Astrocyte (in vitro differentiated cells and primary cell): ENCODE results near the gene FAM181B. TPM values are rescaled to one million over a fixed set of nuclear protein-coding genes. Genes with fewer than 3 reads are reported as not detected.

Experiments used
- DNase-seq: peaks from one replicate; pipeline ENCODE4 v3.0.0-alpha.2; 2010; ENCODE audit warnings: low read depth
- FAIRE-seq: peaks from 2 replicates; lab custom pipeline; 2011; peaks lifted over from hg19 to GRCh38; lab: Jason Lieb, UNC
- H2AFZ ChIP-seq: 2 replicates; pipeline ENCODE4 v1.6.0; 2012; ENCODE audit warnings: low read depth, low read length, inconsistent platforms
- H3K27ac ChIP-seq: 2 replicates; pipeline ENCODE4 v1.5.1; 2011; ENCODE audit warnings: low read depth, low read length, inconsistent platforms
- H3K27me3 ChIP-seq: 2 replicates; pipeline ENCODE4 v1.6.0; 2011; ENCODE audit warnings: low read length, inconsistent platforms; ENCODE audit not compliant: insufficient read depth
- H3K36me3 ChIP-seq: 2 replicates; pipeline ENCODE4 v1.5.1; 2011; ENCODE audit warnings: low read length, inconsistent platforms; ENCODE audit not compliant: insufficient read depth
- H3K4me1 ChIP-seq: 2 replicates; pipeline ENCODE4 v1.5.1; 2011; ENCODE audit warnings: low read length, inconsistent platforms; ENCODE audit not compliant: insufficient read depth
- H3K4me2 ChIP-seq: 2 replicates; pipeline ENCODE4 v1.6.0; 2012; ENCODE audit warnings: low read length, inconsistent platforms
- H3K4me3 ChIP-seq: 2 replicates; pipeline ENCODE4 v1.5.1; 2011; ENCODE audit warnings: low read depth, mild to moderate bottlenecking, low read length, inconsistent platforms; ENCODE audit not compliant: insufficient read depth
- H3K79me2 ChIP-seq: 2 replicates; pipeline ENCODE4 v1.6.0; 2012; ENCODE audit warnings: mild to moderate bottlenecking, low read length, inconsistent platforms; ENCODE audit not compliant: insufficient read depth
- H3K9ac ChIP-seq: 2 replicates; pipeline ENCODE4 v1.6.0; 2012; ENCODE audit warnings: mild to moderate bottlenecking, low read length, inconsistent platforms
- H3K9me3 ChIP-seq: 2 replicates; pipeline ENCODE4 v1.5.1; 2012; ENCODE audit warnings: low read depth, mild to moderate bottlenecking, low read length, inconsistent platforms; ENCODE audit not compliant: insufficient read depth
- H4K20me1 ChIP-seq: 2 replicates; pipeline ENCODE4 v1.6.0; 2012; ENCODE audit warnings: low read length, inconsistent platforms; ENCODE audit not compliant: insufficient read depth
- H3K27ac Mint-ChIP-seq: one replicate; pipeline ENCODE4 v1.8.0; 2021; ENCODE audit warnings: mild to moderate bottlenecking, mixed read lengths; ENCODE audit not compliant: unreplicated experiment
- H3K27me3 Mint-ChIP-seq: one replicate; pipeline ENCODE4 v1.8.0; 2021; ENCODE audit warnings: low read depth, mixed read lengths; ENCODE audit not compliant: unreplicated experiment
- H3K36me3 Mint-ChIP-seq: one replicate; pipeline ENCODE4 v1.8.0; 2021; ENCODE audit warnings: low read depth, mixed read lengths; ENCODE audit not compliant: unreplicated experiment
- H3K4me1 Mint-ChIP-seq: one replicate; pipeline ENCODE4 v1.8.0; 2021; ENCODE audit warnings: low read depth, mixed read lengths; ENCODE audit not compliant: unreplicated experiment
- H3K4me3 Mint-ChIP-seq: one replicate; pipeline ENCODE4 v1.8.0; 2021; ENCODE audit warnings: mild to moderate bottlenecking, moderate library complexity, mixed read lengths; ENCODE audit not compliant: unreplicated experiment
- H3K9me3 Mint-ChIP-seq: one replicate; pipeline ENCODE4 v1.8.0; 2021; ENCODE audit warnings: mild to moderate bottlenecking, mixed read lengths; ENCODE audit not compliant: unreplicated experiment
- CTCF ChIP-seq: IDR thresholded peaks from 2 replicates; pipeline ENCODE4 v1.5.1; 2011; ENCODE audit warnings: low read depth, mild to moderate bottlenecking, inconsistent platforms, low read length, moderate library complexity; ENCODE audit not compliant: insufficient read depth
- EZH2 ChIP-seq: IDR thresholded peaks from 2 replicates; pipeline ENCODE4 v1.6.1; 2012; ENCODE audit warnings: mild to moderate bottlenecking, low read length, inconsistent platforms; ENCODE audit not compliant: insufficient read depth
- total RNA-seq: library from RNA; stranded (reverse); gene quantifications from 2 replicates; pipeline ENCODE4 v1.2.1, GENCODE V29; 2021

Gene FAM181B
- total RNA-seq, 1 donor from 2014 or later = 0.11 TPM

DNA sequence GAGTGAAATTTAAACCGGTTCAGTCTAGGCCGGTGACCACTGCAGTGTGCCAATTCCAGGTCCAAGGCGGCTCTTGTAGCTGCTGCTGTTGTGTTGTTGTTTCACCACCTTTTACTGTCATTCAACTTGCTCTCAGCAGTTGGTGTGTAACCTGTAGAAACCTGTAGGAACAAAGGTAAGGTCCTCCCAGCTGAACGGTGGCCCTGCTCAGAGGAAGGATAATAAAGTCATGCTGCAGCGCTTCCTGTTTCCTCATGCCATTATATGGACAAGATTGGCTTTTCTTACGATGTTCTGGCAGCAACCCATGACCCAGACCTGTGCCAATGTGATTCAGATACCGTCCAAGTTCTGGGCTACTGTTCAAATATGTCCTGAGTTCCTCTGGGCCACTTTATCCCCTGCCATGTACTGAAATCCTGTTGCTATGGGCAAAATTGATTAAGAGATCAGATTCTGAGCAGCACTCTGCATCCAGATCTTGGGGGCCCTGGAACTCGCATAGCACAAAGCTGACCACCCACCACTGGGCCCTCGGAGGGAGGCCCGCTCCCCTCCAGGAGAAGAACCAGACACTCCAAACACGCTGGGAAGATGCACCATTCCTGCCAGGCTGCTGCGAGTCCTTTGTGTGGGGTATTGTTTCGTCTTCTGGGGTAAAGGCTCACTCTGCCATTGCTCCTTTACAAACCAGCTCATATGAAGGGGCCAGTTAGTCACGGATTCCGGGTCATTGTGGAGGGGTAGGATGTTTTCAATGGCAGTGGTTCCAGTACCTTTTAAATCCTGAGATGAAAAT, 13.2 kb downstream of the FAM181B start:
- Mint-ChIP-seq H3K27me3 (peaks cover 3% of the 10 kb centered on the region), H3K9me3 (no peaks in the 10 kb centered on the region), H3K4me1 (peaks cover 11% of the 10 kb centered on the region), H3K27ac (no peak overlapping the region), H3K36me3 (no peaks in the 10 kb centered on the region), H3K4me3 (no peak overlapping the region)
- H3K9me3 ChIP-seq = no peaks in the 10 kb centered on the region
- no peaks in the 10 kb centered on the region for H3K79me2 ChIP-seq
- H4K20me1 ChIP-seq = no peaks in the 10 kb centered on the region
- no peak for FAIRE-seq
- no peak overlapping the region for H3K9ac ChIP-seq
- H3K27ac ChIP-seq = no peak overlapping the region
- no peak overlapping the region for H2AFZ ChIP-seq
- no peaks in the 10 kb centered on the region for H3K27me3 ChIP-seq
- H3K4me1 ChIP-seq = no peaks in the 10 kb centered on the region
- no peaks in the 10 kb centered on the region for H3K36me3 ChIP-seq
- TF ChIP-seq CTCF (no peak), EZH2 (no peak)
- no peak for DNase-seq
- no peak overlapping the region for H3K4me2 ChIP-seq
- no peak overlapping the region for H3K4me3 ChIP-seq

- Mint-ChIP-seq H3K4me1 (peaks cover 11% of the 10 kb centered on the region), H3K36me3 (no peaks in the 10 kb centered on the region), H3K27me3 (peaks cover 3% of the 10 kb centered on the region), H3K9me3 (no peaks in the 10 kb centered on the region), H3K4me3 (no peak overlapping the region), H3K27ac (no peak overlapping the region)
- Histone ChIP-seq H4K20me1 (no peaks in the 10 kb centered on the region), H3K9ac (no peak overlapping the region), H3K4me2 (no peak overlapping the region), H3K9me3 (no peaks in the 10 kb centered on the region), H3K4me1 (no peaks in the 10 kb centered on the region), H3K36me3 (no peaks in the 10 kb centered on the region), H3K27me3 (no peaks in the 10 kb centered on the region), H3K79me2 (no peaks in the 10 kb centered on the region), H3K27ac (no peak overlapping the region), H3K4me3 (no peak overlapping the region), H2AFZ (no peak overlapping the region)
- FAIRE-seq = no peak
- TF ChIP-seq EZH2 (no peak), CTCF (no peak)
- no peak for DNase-seq
Measured at GRCh38 chr11:82719361-82720105, 14.1 kb downstream of the FAM181B start.
